Dermis microvascular lymphatic vessel endothelial cell (primary cell): ENCODE data around the gene CYP46A1. TPM values are rescaled to one million over a fixed set of nuclear protein-coding genes. Genes with fewer than 3 reads are reported as not detected.

Experiments
- DNase-seq, 2 donors: peaks; one replicate each; pipeline versions ENCODE4 v3.0.0 to v3.0.0-alpha.2; 2010; ENCODE audit warnings: low read depth in 2 of 2
- total RNA-seq: library from RNA; depleted of rRNA; stranded (reverse); fragments of >200 nt; gene quantifications from 2 replicates; pipeline ENCODE4 v1.2.1, GENCODE V29; 2014

The CYP46A1 gene
- total RNA-seq, 1 donor from 2014 or later = 0.13 TPM

DNA sequence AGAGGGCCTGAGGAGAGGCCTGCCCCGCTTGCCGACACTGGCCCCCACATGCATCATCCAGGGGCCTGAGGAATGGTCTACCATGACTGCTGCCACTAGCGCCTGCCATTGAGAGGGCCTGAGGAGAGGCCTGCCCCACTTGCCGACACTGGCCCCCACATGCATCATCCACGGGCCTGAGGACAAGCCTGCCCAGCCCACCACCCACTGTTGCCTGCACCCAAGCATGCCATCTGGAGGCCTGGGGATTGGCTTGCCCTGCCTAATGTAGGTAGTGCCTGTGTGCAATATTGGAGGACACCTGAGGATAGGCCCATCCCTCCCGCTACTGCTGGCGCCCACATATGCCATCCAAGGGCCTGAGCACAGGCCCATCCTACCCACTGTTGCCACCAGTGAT, 24.4 kb downstream of the CYP46A1 start:
- no peak for DNase-seq

DNA sequence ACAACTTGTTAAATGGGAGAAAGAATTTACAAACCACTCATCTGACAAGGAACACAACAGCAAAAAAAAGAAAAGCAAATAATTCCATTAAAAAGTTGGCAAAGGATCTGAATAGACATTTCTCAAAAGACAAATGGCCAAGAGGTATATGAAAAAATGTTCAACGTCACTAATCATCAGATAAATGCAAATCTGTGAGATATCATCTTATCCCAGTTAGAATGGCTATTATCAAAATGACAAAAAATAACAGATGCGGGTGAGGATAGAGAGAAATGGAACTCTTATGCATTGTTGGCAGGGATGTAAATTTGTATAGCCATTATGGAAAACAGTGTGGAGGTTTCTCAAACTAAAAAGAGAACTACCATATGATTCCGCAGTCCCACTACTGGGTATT, 29.9 kb downstream of the CYP46A1 start:
- no peak for DNase-seq

DNA sequence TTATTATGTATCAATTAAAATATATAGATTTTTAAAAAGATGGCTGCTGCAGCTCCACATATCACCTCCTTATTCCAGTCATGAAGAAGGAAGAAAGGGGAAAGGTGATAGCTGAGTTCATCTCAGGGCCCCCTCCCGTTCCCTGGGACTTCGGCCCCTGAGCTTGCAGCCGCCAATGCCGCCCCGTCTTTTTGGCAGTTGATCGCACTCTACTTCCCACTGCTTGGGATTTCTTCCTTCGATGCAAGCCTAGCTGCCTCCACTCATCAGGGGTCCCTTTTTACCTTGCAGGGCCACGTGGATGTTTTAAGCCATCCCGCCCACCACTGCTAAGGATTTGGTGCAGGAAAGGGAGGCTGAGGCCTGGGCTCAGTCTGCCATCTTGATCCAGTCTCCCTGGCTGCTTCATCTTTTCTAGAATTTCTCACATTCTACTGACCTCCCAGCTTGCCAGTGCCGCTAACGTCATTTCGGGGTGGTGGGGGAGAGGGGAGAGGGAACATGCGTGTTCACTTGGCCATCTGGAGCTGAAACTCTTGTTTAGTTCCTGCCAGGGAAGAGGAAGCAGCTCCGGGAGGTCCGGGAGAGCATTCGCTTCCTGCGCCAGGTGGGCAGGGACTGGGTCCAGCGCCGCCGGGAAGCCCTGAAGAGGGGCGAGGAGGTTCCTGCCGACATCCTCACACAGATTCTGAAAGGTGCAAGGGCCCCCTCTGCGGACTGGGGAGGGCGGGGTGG, 31.3 kb downstream of the CYP46A1 start:
- no peak for DNase-seq

DNA sequence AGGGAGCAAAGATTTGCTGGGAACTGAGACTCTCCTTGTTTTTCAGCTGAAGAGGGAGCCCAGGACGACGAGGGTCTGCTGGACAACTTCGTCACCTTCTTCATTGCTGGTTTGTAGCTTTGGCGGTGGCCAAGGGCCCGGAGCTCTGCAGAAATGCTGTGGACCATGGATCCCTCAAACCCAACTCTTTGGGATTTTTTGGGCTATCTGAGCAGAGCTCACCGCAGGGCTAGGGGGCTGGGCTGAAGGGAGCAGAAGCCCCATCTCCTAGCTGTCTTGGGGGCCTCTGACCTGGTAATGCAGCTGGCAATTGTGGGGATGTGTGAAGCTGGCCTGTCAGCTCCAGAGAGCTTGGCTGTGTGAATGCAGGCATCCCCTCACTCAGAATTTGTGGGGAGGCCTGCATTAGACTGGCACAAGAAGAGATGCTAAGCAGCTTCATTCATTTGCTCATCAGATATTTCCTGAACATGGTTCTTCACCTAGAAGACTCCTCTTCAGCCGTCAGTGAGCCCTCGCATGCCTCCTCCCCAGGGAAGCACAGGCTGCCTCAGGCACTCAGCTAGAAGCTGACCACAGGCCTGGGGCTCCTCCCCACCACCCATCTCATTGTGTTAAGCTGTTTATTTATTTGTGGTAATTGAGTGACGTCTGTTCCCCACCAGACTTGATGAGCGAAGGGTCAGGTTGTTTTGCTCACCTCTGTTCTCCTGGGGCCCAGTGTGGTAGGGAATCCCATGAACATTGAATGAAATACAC, 32.2 kb downstream of the CYP46A1 start:
- no peak for DNase-seq

DNA sequence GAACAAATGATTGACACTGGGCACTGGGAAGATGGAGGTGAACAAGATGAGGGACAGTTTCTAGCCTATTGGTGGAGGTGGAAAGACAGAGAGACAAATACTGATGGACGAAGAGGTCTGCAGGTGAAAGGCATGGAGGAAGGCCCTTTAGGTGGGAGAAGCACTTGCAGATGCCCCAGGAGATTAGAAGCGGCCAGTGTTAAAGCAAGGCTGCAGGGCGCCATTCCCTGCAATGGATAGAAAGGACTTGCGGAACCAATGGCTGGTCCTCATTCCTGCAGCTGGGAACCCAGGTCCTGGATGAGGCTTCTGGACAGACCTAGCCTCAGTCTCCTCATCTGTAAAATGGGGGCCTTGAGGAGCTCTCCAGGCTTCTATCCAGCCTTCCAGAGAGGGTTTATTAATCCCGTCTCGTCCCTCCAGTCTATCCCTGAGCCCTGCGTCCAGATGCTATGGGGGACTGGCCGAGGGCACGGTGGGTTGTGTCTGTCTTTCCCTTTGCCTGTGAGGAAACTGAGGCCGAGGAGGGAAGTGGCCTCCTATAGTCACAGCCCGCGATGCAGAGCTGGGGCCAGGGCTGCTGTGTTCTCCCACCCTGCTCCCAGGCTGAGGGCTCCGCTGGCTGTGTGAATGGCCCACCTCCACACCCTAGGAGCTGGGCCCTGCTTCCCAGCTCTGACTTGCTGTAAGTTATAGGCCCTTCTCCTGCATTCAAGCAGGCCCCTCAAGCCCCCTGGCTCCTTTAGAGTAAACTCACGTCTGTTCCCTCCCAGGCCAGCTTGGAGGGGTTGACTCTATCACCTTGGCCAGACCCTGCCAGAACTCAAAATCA, 33.0 kb downstream of the CYP46A1 start:
- no peak for DNase-seq

DNA sequence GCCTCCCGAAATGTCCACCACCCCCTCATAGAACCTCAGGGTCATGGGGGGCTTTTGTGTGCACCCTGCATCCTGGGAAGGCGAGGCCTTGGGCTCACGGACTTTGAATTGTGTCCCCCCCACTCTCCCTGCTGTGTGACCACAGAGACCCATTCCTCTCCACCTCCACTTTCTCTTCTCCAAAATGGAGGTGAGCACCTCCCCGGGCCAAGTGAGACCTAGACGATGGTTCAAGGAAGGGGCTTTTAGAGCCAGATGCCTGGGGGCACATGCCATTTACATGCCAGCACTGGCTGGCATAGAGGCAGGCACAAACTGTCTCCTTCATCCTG, 33.5 kb downstream of the CYP46A1 start:
- DNase-seq = no peak

DNA sequence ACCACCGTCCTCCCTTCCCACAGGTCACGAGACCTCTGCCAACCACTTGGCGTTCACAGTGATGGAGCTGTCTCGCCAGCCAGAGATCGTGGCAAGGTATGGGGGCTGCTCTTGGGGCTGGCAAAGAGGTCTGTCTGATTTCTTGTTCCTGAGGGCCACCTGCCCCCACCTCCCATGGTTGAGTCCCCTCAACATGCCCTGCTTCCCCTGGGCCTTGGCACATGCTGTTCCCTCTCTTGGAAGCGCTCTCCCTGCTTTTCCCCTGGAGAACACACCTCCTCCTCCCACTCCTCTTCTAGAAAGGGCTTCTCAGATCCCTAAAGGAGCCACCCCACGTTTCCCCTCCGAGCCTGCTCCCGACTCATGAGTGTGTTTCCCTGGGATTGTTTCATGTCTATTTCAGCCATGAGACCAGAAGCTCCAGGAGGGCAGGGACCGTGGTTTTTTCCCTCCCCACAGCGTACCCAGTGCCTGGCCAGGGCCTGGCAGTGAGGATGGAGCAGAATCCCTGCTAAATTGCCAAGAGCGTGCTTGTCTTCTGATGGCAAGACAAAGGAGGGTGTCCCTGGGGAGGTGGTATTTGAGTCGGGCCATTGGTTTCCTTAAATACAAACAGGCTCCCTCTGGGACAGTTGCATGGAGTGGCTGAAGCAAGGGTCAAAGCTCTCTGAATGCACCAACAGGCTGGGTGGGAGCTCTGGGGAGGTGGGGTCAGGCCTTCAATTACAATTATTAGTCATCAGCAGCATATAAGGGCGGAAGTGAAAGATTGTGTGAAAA, 34.1 kb downstream of the CYP46A1 start:
- DNase-seq = no peak

DNA sequence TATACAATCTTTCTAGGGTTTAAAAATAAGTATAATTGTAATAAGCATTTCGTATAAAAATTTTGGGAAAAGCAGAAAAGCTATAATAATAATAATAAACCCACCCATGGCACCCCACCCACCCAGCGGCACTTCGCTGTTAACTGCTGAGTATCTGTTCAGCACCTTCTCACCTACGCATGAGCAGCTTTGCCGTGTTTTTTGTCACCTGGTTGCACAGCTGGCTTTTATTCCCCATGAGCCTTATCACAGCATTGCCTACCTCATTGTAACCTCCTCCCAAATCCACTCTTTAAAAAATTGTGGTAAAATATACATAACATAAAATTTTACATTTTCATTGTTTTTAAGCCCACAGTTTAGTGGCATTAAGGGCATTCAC, 34.7 kb downstream of the CYP46A1 start:
- DNase-seq = no peak

DNA sequence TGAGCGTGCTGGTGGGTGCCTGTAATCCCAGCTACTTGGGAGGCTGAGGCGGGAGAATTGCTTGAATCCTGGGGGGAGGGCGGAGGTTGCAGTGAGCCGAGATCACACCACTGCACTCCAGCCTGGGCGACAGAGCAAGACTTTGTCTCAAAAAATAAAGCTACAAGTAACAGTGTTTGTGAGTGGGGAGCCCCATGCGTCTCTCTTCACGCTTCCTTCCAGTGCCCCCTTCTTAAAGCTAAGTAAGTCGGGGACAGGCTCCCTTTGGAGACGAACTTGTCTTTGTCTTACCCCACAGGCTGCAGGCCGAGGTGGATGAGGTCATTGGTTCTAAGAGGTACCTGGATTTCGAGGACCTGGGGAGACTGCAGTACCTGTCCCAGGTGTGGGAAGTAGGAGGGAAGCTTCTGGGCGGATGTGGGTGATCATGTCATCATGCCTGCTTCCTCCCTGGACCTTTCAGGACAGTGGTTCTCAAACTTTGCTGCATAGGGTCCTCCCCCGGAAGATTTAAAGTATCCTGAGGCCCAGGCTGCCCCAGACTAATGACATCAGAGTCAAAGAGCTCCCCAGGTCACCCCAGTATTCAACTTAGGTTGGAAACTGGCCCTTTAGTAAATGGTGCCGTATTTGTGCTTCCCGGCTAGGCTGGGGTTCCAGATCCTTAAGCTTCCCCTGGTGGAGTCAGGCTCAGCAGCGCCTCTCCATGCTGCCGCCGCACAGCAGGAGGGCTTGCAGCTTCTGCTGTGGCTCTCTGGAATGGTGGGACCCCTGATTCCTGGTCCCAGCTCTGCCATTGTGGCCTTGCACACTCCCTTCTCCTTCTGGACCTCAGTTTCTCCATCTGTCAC, 37.1 kb downstream of the CYP46A1 start:
- DNase-seq = no peak

DNA sequence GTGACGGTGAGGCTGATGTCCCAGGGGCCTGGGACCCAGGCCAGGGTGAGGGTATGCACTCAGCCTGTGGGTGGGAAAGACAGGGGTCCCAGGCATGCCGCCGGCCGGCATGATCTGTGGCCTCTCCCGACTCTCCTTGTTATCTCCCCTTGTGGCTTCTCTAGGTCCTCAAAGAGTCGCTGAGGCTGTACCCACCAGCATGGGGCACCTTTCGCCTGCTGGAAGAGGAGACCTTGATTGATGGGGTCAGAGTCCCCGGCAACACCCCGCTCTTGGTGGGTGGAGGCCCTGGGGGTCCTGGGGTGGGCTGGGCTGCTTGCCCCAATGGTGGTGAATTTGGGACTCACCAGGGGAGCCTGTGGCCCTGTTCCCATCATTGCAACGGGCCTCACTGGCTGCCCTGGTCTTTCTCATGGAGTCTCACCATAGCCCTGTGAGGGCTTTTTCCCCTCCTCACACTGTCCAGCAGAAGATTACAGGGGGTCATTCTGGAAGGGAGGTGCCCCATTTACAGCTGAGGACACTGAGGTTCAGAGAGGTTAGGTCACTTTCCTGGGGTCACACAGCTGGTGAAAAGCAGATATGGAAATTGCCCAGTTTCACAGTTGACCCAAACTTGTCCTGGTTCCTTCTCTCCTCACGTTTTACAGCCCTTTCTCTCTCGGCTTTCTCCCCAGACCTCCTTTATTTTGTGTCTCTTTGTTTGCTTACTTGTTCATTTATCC, 37.9 kb downstream of the CYP46A1 start:
- DNase-seq = no peak

DNA sequence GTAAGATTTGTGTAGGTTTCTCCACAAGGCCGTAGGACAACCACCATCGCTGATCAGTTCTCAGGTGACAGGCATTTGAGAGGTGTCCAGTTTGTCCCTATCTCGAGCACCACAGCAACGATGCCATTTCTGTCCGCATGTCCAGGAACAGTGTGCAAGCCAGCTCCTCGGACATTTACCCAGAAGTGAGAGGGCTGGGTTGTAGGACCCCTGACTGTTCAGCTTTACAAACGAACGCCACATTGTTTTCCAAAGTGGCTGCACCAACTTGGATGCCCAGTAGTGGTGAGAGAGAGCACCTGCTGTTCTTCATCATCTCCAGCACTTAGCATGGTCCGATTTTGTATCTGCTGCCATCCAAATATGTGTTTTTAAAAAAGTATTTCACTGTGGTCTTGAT, 38.6 kb downstream of the CYP46A1 start:
- DNase-seq = no peak

DNA sequence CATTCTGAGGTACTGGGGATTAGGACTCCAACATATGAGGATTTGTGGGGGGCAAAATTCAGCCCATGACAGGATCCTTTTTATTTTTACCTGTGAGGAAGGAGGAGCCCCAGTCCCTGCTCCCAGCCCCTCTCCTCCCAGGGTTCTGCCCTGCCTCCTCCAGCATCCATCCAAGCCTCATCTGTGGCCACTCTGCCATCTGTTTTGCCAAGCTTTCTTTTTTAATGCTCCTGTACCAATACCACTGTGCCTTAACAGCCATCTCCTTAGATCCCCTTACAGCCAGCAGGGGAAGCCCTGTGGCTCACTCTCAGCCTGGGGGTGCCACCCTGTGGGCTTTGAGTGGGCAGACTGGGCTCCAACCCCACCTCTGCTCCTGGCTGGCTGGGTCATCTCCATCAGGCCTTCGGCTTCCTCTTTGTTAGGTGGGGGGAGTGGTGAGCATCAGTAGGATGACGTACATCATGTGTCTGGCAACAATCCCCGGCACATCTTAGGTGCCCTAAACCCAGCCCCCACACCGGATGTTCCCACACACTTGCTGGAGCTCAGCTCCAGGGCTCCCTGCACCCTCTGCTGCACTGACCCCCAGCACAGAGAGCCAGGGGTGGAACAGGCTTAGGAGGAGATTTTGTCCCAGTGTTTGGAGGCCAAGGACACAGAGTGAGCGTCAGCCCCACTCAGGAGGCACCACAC, 40.2 kb downstream of the CYP46A1 start:
- no peak for DNase-seq

DNA sequence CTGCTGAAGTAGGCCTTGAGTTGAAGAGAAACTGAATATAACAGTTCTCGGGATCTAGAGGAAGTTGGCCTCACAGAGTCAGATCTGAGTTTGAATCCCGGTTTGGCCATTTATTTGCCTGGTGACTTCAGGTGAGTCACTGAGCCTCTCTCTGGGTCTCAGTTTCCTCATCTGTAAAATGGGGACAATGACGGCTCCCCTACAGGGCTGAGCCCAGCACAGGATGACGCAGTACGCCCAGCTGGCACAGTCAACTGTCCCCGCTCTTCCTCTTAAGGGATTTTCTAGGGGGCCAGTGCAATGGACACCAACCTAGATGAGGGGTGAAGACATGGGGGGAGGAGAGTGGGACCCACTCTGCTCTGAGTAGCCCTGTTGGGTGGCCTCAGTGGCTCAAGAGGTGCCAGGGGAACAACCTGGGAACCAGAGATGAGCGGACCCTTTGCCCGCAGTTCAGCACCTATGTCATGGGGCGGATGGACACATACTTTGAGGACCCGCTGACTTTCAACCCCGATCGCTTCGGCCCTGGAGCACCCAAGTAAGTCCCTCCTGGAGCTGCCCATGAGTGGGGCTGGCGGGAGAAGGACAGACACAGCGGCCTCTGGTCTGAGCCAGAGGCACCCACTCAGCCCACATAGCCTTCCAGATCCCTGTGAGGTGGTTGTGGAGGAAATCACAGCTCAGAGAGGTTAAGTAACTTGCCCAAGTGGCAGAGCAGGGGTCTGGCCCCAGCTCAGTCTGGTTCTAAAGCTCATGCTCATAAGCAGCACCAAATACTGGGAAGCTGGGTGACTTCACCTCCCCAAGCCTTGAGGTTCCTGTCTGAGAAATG, 41.1 kb downstream of the CYP46A1 start:
- no peak for DNase-seq

DNA sequence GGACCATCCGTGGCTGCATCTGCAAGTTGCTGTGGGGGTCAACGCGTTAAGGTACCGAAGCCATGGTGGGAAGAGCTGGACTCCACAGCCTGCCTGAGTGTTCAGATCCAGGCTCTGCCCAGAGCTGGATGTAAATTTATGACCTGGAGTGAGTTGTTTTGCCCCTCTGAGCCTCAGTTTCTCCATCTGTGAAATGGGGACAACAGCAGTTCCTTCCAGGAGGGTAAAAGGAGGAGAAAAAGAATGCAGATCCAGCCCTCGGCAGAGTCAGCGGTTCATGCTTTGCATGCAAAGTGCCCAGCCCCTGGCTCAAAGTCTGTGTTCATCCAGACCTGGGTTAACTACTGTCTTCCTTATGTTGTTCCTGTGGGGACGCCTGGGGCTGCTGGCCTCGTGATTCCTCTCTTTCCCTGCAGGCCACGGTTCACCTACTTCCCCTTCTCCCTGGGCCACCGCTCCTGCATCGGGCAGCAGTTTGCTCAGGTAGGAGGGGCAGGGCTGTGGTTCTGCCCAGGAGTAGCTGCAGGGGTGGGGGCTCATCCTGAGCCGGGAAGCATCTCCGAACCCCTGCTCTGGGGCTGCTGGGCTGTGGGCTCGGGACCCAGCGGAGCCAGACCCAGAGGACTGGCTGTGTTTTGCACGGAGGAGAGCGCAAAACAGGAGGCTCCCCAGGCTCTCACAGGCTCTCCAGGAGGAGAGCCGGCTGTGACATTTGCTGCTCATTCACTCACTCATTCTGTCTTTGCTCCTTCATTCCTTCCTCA, 41.9 kb downstream of the CYP46A1 start:
- DNase-seq = no peak

DNA sequence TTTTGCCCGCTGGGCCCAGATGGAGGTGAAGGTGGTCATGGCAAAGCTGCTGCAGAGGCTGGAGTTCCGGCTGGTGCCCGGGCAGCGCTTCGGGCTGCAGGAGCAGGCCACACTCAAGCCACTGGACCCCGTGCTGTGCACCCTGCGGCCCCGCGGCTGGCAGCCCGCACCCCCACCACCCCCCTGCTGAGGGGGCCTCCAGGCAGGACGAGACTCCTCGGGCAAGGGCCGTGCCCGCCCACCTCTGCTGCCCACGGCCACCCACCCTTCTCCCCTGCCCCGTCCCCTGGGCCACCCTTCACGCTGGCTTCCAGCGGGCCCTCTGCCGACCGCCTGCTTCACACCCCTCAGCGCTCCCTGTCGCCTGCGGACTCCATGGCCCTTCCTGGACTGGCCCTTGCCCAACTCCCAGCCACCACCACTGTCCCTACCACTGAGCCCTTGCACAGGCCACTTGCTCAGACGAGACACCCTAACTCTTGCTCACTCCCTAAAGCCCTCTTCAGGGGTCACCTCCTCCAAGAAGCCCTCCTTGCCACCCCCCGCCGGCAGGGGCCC, 42.5 kb downstream of the CYP46A1 start:
- no peak for DNase-seq

DNA sequence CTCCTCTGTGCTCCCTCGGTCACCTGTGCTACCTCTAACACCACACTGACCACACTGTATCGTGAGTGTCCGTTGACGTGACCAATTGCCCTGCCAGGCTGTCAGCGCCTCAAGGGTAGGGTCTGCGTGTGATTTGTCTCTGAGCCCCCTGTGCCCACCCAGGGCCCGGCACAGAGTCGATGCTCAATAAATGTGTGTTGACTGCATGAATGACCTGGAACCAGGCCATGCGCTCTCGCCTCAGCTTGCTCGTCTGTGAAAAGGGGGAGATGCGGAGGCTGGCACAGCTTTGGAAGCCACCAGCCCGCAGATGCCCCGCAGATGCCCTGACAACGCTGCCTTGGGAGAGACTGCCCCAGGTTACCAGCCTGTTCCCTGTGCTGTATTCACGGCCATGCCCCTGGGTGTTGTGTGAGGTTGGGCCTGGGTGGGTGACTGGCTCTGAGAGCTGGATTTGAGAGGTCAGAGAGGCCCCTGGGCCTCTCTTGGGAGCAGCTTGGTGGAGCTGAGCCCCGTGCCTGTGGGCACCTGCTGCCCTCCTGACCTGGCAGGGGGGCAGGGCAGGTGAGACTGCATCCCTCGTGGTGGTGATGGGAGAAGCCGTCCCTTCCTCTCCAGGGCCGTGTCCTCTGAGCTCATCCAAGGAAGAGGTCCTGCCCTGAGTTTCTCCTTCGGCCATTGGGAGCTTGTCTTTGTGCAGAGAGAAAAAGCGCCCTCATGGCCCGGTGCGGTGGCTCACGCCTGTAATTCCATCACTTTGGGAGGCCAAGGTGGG, 43.2 kb downstream of the CYP46A1 start:
- no peak for DNase-seq
